Measurements from ENCODE around the gene GLRX. TPM values are rescaled to one million over a fixed set of nuclear protein-coding genes. Genes with fewer than 3 reads are reported as not detected.

GLRX gene
- total and polyA plus RNA-seq, 5 experiments from 2014 or later, result 110 to 232 (median 133) TPM

GRCh38 chr5:95848701-95849100 lies 26.2 kb upstream of the GLRX start:
- Mint-ChIP-seq H3K9me3 (no peaks in the 10 kb centered on the region), H3K4me3 (no peak overlapping the region), H3K27ac (no peak overlapping the region), H3K36me3 (no peaks in the 10 kb centered on the region), H3K27me3 (no peaks in the 10 kb centered on the region), H3K4me1 (peaks cover 0 to 4% (median 0%) of the 10 kb centered on the region in 4 donors)
- ATAC-seq (no peak), DNase-seq (no peak)
- POLR2A ChIA-PET, result interaction anchor here (0.5 to 1.0 kb wide), 3 partner anchors 66 to 202 kb away, joined by 3 read pairs; partner anchors contain the start of gene RFESD

GRCh38 chr5:95847261-95847592 lies 24.7 kb upstream of the GLRX start:
- Mint-ChIP-seq H3K4me3 (no peak overlapping the region), H3K4me1 (peaks cover 9 to 18% (median 13%) of the 10 kb centered on the region in 4 donors), H3K9me3 (no peaks in the 10 kb centered on the region), H3K36me3 (no peaks in the 10 kb centered on the region), H3K27me3 (no peaks in the 10 kb centered on the region), H3K27ac (no peak overlapping the region)
- DNase-seq, result no peak
- ATAC-seq, result no peak
- POLR2A ChIA-PET, result interaction anchor here (1.1 kb wide), 1 partner anchor 66 kb away, joined by 5 read pairs; no protein-coding TSS in a partner anchor

- no peaks in the 10 kb centered on the region for H3K27me3 Mint-ChIP-seq
- ATAC-seq (peak; percentile 68 to 73), DNase-seq (peak; percentile 38 to 82 (median 68))
- H3K27ac Mint-ChIP-seq, result peak overlapping the region in 1 of 10 donors; percentile 33
- POLR2A ChIA-PET, result interaction anchor here (1.1 to 1.2 kb wide), 3 partner anchors 12 to 66 kb away, joined by 3 to 5 read pairs (median 4); no protein-coding TSS in a partner anchor
- no peak overlapping the region for H3K4me3 Mint-ChIP-seq
- peaks cover 9 to 22% (median 14%) of the 10 kb centered on the region in 4 donors for H3K4me1 Mint-ChIP-seq
- no peaks in the 10 kb centered on the region for H3K36me3 Mint-ChIP-seq
- no peaks in the 10 kb centered on the region for H3K9me3 Mint-ChIP-seq
Measured at GRCh38 chr5:95846554-95847260, 24.2 kb upstream of the GLRX start.

GRCh38 chr5:95845391-95845790 lies 22.9 kb upstream of the GLRX start:
- H3K27ac Mint-ChIP-seq, result peak overlapping the region in 3 of 10 donors; percentile 20 to 30 (median 25)
- H3K4me3 Mint-ChIP-seq, result no peak overlapping the region
- no peaks in the 10 kb centered on the region for H3K9me3 Mint-ChIP-seq
- DNase-seq (no peak), ATAC-seq (no peak)
- no peaks in the 10 kb centered on the region for H3K27me3 Mint-ChIP-seq
- peaks cover 9 to 34% (median 18%) of the 10 kb centered on the region in 4 donors for H3K4me1 Mint-ChIP-seq
- POLR2A ChIA-PET, result no interaction called here
- no peaks in the 10 kb centered on the region for H3K36me3 Mint-ChIP-seq

- Mint-ChIP-seq H3K36me3 (no peaks in the 10 kb centered on the region), H3K27me3 (no peaks in the 10 kb centered on the region), H3K27ac (peak overlapping the region in 8 of 10 donors; percentile 69 to 94 (median 90))
Measured at GRCh38 chr5:95843733-95844223, 21.3 kb upstream of the GLRX start.

GRCh38 chr5:95842854-95843544 lies 20.5 kb upstream of the GLRX start:
- Mint-ChIP-seq H3K4me1 (peaks cover 11 to 38% (median 27%) of the 10 kb centered on the region in 4 donors), H3K27me3 (no peaks in the 10 kb centered on the region), H3K9me3 (no peaks in the 10 kb centered on the region), H3K27ac (peak overlapping the region; percentile 80 to 94 (median 90)), H3K36me3 (no peaks in the 10 kb centered on the region), H3K4me3 (peak overlapping the region; percentile 16 to 70 (median 59))
- POLR2A ChIA-PET, result interaction anchor here (0.6 to 2.6 kb wide), 6 partner anchors 8 to 115 kb away, joined by 3 to 19 read pairs (median 5); partner anchors contain the start of gene GLRX
- peak in 8 of 10 donors; percentile 23 to 76 (median 38) for DNase-seq
- peak; percentile 82 to 87 for ATAC-seq

More at GRCh38 chr5:95843733-95844223, 21.3 kb upstream of the GLRX start:
- POLR2A ChIA-PET, result interaction anchor here (0.6 to 2.6 kb wide), 10 partner anchors 9 to 818 kb away, joined by 3 to 19 read pairs (median 5); partner anchors contain the start of gene GLRX
- H3K4me3 Mint-ChIP-seq, result peak overlapping the region in 2 of 10 donors; percentile 52 to 68
- H3K4me1 Mint-ChIP-seq, result peaks cover 9 to 35% (median 22%) of the 10 kb centered on the region in 4 donors
- H3K9me3 Mint-ChIP-seq, result no peaks in the 10 kb centered on the region
- no peak for ATAC-seq
- DNase-seq, result no peak

- POLR2A ChIA-PET, result interaction anchor here (2.6 to 9.1 kb wide), 2 partner anchors 21 to 61 kb away, joined by 19 to 250 read pairs; partner anchors contain the start of gene GLRX
- peak overlapping the region in 3 of 10 donors; percentile 6 to 70 (median 60) for H3K4me3 Mint-ChIP-seq
- H3K9me3 Mint-ChIP-seq, result no peaks in the 10 kb centered on the region
- H3K27ac Mint-ChIP-seq, result peak overlapping the region in 7 of 10 donors; percentile 20 to 93 (median 90)
- no peaks in the 10 kb centered on the region for H3K27me3 Mint-ChIP-seq
- no peak for ATAC-seq
- DNase-seq, result no peak
- peaks cover 14 to 47% (median 33%) of the 10 kb centered on the region in 4 donors for H3K4me1 Mint-ChIP-seq
- no peaks in the 10 kb centered on the region for H3K36me3 Mint-ChIP-seq
Measured at GRCh38 chr5:95841914-95842812, 19.6 kb upstream of the GLRX start.

GRCh38 chr5:95840956-95841705 lies 18.6 kb upstream of the GLRX start:
- no peak for ATAC-seq
- Mint-ChIP-seq H3K27me3 (no peaks in the 10 kb centered on the region), H3K4me1 (peaks cover 17 to 55% (median 42%) of the 10 kb centered on the region in 4 donors), H3K4me3 (no peak overlapping the region), H3K27ac (peak overlapping the region in 2 of 10 donors; percentile 7 to 40), H3K9me3 (no peaks in the 10 kb centered on the region), H3K36me3 (no peaks in the 10 kb centered on the region)
- POLR2A ChIA-PET, result interaction anchor here (2.2 to 9.1 kb wide), 2 partner anchors 20 to 60 kb away, joined by 6 to 250 read pairs; partner anchors contain the start of gene GLRX
- DNase-seq, result no peak

- DNase-seq (no peak), ATAC-seq (no peak)
- Mint-ChIP-seq H3K36me3 (no peaks in the 10 kb centered on the region), H3K27me3 (no peaks in the 10 kb centered on the region), H3K27ac (peak overlapping the region in 6 of 10 donors; percentile 18 to 75 (median 60)), H3K4me1 (peaks cover 25 to 64% (median 50%) of the 10 kb centered on the region in 4 donors), H3K4me3 (peak overlapping the region in 1 of 10 donors; percentile 16), H3K9me3 (no peaks in the 10 kb centered on the region)
- POLR2A ChIA-PET, result interaction anchor here (0.7 to 9.1 kb wide), 3 partner anchors 19 to 697 kb away, joined by 6 to 250 read pairs (median 7); partner anchors contain the start of gene GLRX
Measured at GRCh38 chr5:95839658-95840057, 17.1 kb upstream of the GLRX start.

- no peak for ATAC-seq
- H3K4me3 Mint-ChIP-seq, result no peak overlapping the region
- H3K4me1 Mint-ChIP-seq, result peaks cover 30 to 72% (median 60%) of the 10 kb centered on the region in 4 donors
- H3K36me3 Mint-ChIP-seq, result no peaks in the 10 kb centered on the region
- no peak for DNase-seq
- peak overlapping the region in 5 of 10 donors; percentile 26 to 98 (median 75) for H3K27ac Mint-ChIP-seq
- POLR2A ChIA-PET, result interaction anchor here (1.3 to 9.1 kb wide), 3 partner anchors 18 to 53 kb away, joined by 3 to 250 read pairs (median 12); partner anchors contain the start of gene GLRX
- H3K9me3 Mint-ChIP-seq, result no peaks in the 10 kb centered on the region
- no peaks in the 10 kb centered on the region for H3K27me3 Mint-ChIP-seq
Measured at GRCh38 chr5:95838556-95838955, 16.0 kb upstream of the GLRX start.

GRCh38 chr5:95838001-95838520 lies 15.5 kb upstream of the GLRX start:
- POLR2A ChIA-PET, result interaction anchor here (0.6 to 9.1 kb wide), 5 partner anchors 17 to 960 kb away, joined by 3 to 250 read pairs (median 5); partner anchors contain the start of gene GLRX
- H3K9me3 Mint-ChIP-seq, result no peaks in the 10 kb centered on the region
- H3K4me3 Mint-ChIP-seq, result no peak overlapping the region
- peak overlapping the region in 8 of 10 donors; percentile 0 to 98 (median 61) for H3K27ac Mint-ChIP-seq
- H3K4me1 Mint-ChIP-seq, result peaks cover 27 to 72% (median 59%) of the 10 kb centered on the region in 4 donors
- no peaks in the 10 kb centered on the region for H3K36me3 Mint-ChIP-seq
- ATAC-seq, result no peak
- no peak for DNase-seq
- no peaks in the 10 kb centered on the region for H3K27me3 Mint-ChIP-seq
